Stimulated activated CD4-positive, alpha-beta T cell treated with anti-CD3 and anti-CD28 coated beads, Interleukin-1b, Interleukin-23, amount 100 ng/mL, for 4 hours (primary cell): ENCODE data around the gene RNF144B.
"Not testable (repeated sequence)": the region's sequence is repeated elsewhere in the genome, so short reads cannot be mapped to it uniquely, and the experiment has no call there.

ENCODE experiments used
- DNase-seq, 2 donors: peaks; one replicate each; pipeline ENCODE4 v3.0.0-alpha.2; 2020; ENCODE audit warnings: low read depth in 2 of 2

RNF144B gene

DNA sequence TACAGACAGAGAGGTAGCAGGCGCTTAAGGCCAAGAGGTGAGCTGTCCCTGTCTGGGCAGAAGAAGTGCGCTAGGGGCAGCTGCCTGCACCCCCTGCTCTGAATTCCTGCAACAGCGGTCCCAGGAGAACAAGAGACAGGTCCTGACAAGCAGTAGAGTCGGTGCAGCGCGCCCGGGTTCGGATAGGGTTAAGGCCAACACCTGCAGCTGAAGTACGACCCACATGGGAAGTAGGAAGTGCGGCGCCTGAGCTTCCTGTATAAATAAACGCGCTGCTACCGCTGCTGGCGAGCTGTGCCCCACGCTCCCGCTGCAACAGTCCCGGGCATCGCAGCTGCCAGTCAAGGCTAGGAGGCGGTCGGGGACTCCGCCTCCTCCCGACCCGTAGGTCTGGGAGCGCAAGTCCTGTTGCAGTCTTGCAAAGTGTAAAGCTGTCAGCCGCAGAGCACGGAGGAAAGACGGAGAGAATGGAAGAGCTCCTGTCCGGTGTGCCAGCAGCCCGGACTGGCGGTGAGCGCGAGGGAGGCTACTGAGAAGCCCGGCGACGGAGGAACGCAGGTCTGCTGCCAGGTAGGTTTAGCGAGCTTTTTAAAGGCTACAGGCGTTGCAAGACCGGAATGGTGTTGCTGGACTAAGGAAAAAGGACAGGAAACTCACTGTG, at the start of gene RNF144B:
RNF144B (plus strand) TSS at position 290 of the 661 bp plus-strand sequence. CDS start 12,185 bp downstream, outside the sequence.
- peak; percentile 46 to 50 for DNase-seq

GRCh38 chr6:18339599-18339998, 47.6 kb upstream of the RNF144B start:
- DNase-seq = no peak

DNA sequence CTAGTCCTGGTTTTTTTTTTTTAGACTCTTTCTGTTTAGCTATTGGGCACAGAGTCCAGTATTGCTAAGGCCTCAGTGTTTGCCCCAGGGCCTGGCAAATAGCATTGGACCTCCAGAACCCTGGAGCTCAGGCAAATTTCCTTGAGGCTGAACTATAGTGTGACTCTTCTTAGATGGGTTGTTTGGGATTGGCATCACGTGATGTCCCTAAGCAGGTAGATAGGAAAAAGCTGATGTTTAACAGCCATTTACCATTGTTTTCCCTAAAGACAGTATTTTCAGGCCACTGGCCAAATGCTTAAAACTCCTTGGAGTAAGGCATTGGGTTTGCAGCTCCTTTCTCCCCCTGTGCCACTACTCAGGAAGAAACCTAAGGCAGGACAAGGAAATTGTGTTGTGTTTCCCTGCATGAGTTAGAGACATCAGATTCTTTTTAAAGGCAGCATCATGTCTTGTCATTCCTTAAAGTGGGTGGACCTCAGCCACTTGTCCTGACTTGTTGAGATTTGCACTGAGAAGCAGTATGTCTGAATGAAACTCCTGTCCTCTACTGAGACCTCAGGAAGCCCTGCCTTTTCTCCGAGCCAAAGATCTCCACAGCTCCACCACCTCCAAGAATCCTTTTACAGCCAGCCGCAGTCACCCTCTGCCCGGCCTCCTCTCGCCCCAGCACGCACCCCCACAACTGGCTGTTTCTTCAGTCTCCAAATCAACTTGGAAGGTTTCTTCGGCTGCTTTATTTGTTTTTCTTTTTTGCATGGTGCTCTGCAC, 46.2 kb upstream of the RNF144B start:
- DNase-seq = no peak

DNA sequence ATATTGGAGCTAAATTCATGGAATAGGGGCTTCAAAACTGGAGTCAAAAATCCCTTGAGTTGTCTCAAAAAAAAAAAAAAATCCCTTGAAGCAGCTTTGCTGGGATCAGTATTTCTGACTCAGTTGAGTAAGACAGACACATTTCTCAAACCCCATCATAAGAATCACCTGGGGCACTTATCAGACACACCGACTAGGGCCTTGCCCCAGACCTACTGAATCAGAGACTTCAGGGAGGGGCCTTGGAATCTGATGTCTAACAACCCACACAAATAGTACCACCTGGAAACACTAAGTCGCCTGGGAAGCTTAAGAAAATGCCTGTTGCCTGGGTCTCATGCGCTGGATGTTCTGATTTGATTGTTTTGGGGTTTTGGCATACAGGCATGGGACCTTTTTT, 44.9 kb upstream of the RNF144B start:
- no peak for DNase-seq

- DNase-seq = no peak
Observed at GRCh38 chr6:18343741-18344140, 43.4 kb upstream of the RNF144B start.

DNA sequence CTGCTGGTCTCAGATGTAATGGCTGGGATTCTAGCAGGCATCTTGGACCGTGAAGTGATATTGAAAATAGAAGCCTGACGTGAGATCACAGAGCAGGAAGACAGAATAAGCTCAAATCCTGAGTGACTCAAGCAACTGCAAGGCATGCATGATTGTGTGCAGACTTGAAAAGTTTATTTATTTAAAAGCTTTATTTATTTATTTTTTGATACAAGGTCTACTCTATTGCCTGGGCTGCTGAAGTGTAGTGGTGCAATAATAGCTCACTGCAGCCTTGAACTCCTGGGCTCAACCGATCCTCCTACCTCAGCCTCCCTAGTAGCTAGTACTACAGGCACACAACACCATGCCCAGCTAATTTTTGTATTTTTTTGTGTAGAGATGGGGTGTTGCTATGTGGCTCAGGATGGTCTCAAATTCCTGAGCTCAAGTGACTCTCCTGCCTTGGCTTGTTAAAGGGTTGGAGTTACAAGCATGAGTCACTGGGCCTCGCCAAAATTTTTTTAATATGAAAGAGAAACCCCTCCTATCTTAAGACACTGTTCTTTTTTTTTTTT, 40.1 kb upstream of the RNF144B start:
- DNase-seq = no peak

GRCh38 chr6:18347866-18348265, 39.3 kb upstream of the RNF144B start:
- DNase-seq = no peak

- no peak for DNase-seq
Observed at GRCh38 chr6:18349386-18349785, 37.8 kb upstream of the RNF144B start.

DNA sequence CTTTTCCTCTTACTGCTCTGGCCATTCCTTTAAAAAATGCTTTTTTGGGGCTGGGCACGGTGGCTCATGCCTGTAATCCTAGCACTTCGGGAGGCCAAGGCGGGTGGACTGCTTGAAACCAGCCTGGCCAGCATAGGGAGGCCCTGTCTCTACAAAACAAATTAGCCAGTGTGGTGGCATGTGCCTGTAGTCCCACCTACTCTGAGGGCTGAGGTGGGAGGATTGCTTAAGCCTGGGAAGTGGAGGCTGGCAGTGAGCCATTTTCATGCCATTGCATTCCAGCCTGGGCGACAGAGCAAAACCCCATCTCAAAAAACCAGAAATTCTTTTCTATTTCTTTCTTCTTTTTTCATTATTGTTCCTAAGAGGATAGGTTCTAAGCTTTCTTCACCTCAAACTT, 36.9 kb upstream of the RNF144B start:
- DNase-seq = no peak

- no peak for DNase-seq
Observed at GRCh38 chr6:18350712-18351111, 36.4 kb upstream of the RNF144B start.

GRCh38 chr6:18352001-18352400, 35.1 kb upstream of the RNF144B start:
- DNase-seq = no peak

- no peak for DNase-seq
Observed at GRCh38 chr6:18352842-18353241, 34.3 kb upstream of the RNF144B start.

GRCh38 chr6:18353251-18353650, 33.9 kb upstream of the RNF144B start:
- DNase-seq = no peak

GRCh38 chr6:18357546-18357945, 29.6 kb upstream of the RNF144B start:
- not testable (repeated sequence) for DNase-seq

DNA sequence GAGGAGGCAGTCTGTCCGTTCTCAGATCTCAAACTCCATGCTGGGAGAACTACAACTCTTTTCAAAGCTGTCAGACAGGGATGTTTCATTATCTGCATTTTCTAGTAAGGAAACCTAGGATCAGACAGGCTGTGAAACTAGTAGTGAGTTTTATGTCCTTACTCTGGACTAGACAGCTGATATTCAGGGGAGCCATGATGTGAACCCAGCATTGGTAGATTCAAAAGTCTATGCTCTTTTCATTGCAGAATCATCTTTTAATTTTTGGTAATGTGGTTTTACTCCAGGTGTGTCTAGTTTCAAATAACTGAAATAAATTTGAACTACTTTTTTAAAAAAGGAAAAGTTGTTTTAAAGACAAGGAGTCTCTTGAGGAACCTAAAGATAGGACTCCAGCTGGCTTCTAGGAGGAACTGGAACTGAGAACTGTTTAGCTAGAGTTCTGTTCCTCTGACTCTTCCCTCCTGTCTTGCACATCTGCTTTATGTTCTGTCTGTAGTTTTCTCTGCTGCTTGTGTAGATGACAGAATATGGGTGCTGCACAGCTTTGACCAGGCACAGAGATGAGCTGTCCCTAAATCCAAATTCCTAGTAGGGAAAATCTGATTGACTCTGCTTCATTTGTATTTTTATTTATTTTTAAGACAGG, 27.8 kb upstream of the RNF144B start:
- no peak for DNase-seq

- no peak for DNase-seq
Observed at GRCh38 chr6:18360188-18360587, 27.0 kb upstream of the RNF144B start.

DNA sequence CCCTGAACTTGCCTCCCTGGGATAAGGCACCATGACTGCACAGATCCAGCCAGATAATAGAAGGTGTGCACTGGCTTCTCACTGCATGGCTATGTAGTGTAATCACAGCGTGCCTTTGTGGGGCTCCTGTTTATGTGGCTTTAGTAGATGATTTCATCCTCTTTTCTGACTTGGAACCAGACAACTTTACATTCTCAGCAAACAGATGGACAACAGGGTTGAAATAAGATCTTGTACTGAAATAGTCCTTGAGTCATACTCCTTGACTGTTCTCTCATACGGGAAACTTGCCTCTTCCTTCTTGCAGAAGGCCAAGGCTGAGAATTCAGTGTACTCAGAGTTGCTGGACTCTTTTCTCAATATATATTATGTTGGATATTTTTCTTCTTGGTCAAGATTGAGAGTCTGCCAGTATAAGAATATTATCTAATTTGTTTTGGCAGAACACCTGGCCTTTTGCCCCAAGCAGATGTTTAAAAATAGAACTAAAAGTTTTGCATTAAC, 25.0 kb upstream of the RNF144B start:
- no peak for DNase-seq

DNA sequence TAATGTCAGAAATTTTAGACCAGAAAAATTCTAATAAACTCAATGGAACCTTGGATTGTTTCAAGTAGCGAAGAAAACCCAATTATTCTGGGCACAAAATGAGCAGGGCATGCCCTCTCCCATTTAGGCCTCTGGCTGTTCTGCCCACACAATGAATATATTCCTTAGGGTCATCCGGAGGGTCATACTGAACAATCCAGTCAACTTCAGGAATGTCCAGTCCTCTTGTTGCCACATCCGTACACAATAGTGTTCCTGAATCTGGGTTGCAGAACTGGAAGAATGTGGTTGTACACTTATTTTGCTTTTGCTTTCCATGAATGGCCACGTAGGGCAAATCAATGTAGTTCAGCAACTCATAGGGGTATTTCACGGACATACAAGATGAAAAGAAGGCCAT, 23.4 kb upstream of the RNF144B start:
- DNase-seq = no peak

DNA sequence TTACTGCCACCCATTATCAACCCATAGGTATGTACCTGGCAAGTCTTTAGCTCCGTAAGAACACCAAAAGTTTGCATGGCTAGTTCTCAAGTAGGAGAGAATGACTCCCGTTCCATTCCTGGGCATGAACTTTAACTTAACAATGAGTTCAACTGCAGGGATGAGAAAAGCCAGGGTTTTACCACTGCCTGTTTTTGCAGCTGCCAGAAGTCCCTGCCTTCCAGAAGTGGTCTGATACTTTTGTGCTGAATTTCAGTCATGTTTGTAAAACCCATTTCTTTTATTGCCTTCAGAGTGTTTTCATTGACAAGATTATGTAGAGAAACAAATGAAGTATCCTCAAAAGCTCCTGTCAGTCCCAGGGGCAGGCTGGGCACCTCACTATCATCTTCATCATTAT, 22.6 kb upstream of the RNF144B start:
- not testable (repeated sequence) for DNase-seq

- no peak for DNase-seq
Observed at GRCh38 chr6:18367371-18367770, 19.8 kb upstream of the RNF144B start.

- no peak for DNase-seq
Observed at GRCh38 chr6:18368277-18369105, 18.7 kb upstream of the RNF144B start.
